SKM-1 (cell line): ENCODE results near the gene TSR3.

Experiments used
- DNase-seq: peaks from one replicate; lab custom pipeline; 2025; ENCODE audit not compliant: unreplicated experiment; lab: John Stamatoyannopoulos, UW

TSR3 gene

GRCh38 chr16:1325673-1326371 lies 25.9 kb downstream of the TSR3 start:
- no peak for DNase-seq

- DNase-seq = no peak
These were observed 26.4 kb downstream of the TSR3 start for GRCh38 chr16:1325261-1325660.

- DNase-seq = no peak
These were observed 27.3 kb downstream of the TSR3 start for GRCh38 chr16:1324286-1324826.

GRCh38 chr16:1323296-1324239 lies 28.1 kb downstream of the TSR3 start:
- no peak for DNase-seq

GRCh38 chr16:1322407-1322806 lies 29.3 kb downstream of the TSR3 start:
- DNase-seq = no peak

- no peak for DNase-seq
These were observed 30.9 kb downstream of the TSR3 start for GRCh38 chr16:1320658-1321240.

- no peak for DNase-seq
These were observed 31.6 kb downstream of the TSR3 start for GRCh38 chr16:1320097-1320496.

GRCh38 chr16:1319041-1319440 lies 32.6 kb downstream of the TSR3 start:
- DNase-seq = no peak

GRCh38 chr16:1318268-1318545 lies 33.5 kb downstream of the TSR3 start:
- DNase-seq = no peak

- DNase-seq = no peak
These were observed 34.0 kb downstream of the TSR3 start for GRCh38 chr16:1317479-1318267.

GRCh38 chr16:1316033-1316405 lies 35.7 kb downstream of the TSR3 start:
- no peak for DNase-seq

- DNase-seq = no peak
These were observed 36.3 kb downstream of the TSR3 start for GRCh38 chr16:1315081-1316032.

GRCh38 chr16:1314399-1315068 lies 37.1 kb downstream of the TSR3 start:
- DNase-seq = no peak

- no peak for DNase-seq
These were observed 37.8 kb downstream of the TSR3 start for GRCh38 chr16:1313721-1314369.

- no peak for DNase-seq
These were observed 38.8 kb downstream of the TSR3 start for GRCh38 chr16:1312903-1313302.

GRCh38 chr16:1312467-1312816 lies 39.2 kb downstream of the TSR3 start:
- no peak for DNase-seq

- no peak for DNase-seq
These were observed 39.8 kb downstream of the TSR3 start for GRCh38 chr16:1311738-1312466.

- no peak for DNase-seq
These were observed 40.4 kb downstream of the TSR3 start for GRCh38 chr16:1311212-1311737.
